ENCODE measurements around the gene B4GALNT2. TPM values are rescaled to one million over a fixed set of nuclear protein-coding genes. Genes with fewer than 3 reads are reported as not detected.

B4GALNT2 gene
- total and polyA plus RNA-seq, 2 donors (not counting 3 experiments of a cell fraction or from before 2014, with no cell fraction given), result 0.11 TPM; not detected in 1

DNA sequence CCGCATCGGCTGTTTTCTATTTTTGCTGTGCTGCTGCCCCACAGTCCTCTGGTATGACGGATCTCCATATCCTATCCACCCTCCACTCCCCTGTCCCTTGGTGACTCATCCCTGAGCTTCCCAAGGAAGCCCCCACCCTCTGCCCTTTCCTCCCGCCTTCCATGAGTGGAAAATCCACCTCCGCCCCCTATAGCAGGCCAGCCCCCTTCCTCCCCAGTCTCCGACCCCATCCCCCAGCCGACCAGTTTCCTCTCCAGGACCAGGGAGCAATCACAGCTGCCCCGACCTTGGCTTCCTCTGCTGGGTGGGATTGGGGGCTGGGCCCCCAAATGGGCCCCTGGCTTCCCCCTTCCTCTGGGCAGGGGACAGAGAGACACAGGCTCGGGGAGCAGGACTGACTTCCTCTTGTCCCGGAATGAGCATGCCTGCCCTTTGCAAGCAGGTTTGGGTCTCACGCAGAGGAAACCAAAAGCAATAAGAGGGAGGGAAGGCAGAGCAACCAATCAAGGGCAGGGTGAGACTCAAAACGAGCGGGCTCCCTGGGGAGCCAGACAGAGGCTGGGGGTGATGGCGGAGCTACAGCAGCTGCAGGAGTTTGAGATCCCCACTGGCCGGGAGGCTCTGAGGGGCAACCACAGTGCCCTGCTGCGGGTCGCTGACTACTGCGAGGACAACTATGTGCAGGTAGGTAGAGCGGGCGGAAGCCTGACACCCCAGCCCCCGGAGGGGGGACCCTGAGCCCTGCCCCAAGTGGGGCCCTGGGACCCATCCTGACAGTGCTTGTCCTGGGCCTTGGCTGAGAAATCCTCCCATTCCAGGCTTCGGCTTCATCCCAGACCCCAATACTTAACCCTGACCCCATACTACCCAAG is 77.8 kb downstream of the B4GALNT2 start, which contains the start of the genes ABI3 and GNGT2:
Gene ABI3, plus strand, starts transcription at position 550 of the 872 bp plus-strand sequence. Its CDS starts 18 bp downstream, at position 568.
Gene GNGT2, minus strand, starts transcription at position 417 of the 872 bp plus-strand sequence. CDS start 3,152 bp downstream, outside the sequence.
- peak within 1 kb of the TSS; percentile 88 for H3K4me2 ChIP-seq (ENCODE audit: insufficient read depth, low read length)
- DNase-seq (ENCODE audit: low read depth, low spot score) (peak; percentile 87), FAIRE-seq (peak; percentile 97)
- no peaks in the 10 kb centered on the region for H3K27me3 ChIP-seq (ENCODE audit: control insufficient read depth in 2 of 2, insufficient read depth in 2 of 2, low read length in 2 of 2)
- peaks cover 62% of the 10 kb centered on the region for H3K4me1 ChIP-seq (ENCODE audit: control insufficient read depth, extremely low read depth, insufficient read depth, low read length)
- intact Hi-C loops (cut with micrococcal nuclease) (loop anchor here (1.0 kb wide), 2 partner anchors 9 to 18 kb away; no protein-coding TSS in a partner anchor), dilution Hi-C loops (cut with MboI; ENCODE audit: extremely low pct_ligation_motif_present, low sequenced_read_pairs) (no loop called here)
- H3K9ac ChIP-seq (replicated peaks; ENCODE audit: extremely low read depth, insufficient read depth, low read length), result peak within 1 kb of the TSS; percentile 54
- H3K79me2 ChIP-seq (ENCODE audit: control insufficient read depth, insufficient read depth, low read length), result peaks cover 44% of the 10 kb centered on the region
- CTCF ChIA-PET, result interaction anchor here (0.7 to 3.1 kb wide), 9 partner anchors 12 to 20 kb away, joined by 3 to 14 read pairs (median 8); no protein-coding TSS in a partner anchor
- H3K9me3 ChIP-seq (replicated peaks; ENCODE audit: control insufficient read depth, insufficient read depth, low read length), result no peaks in the 10 kb centered on the region
- H3K4me3 ChIP-seq (replicated peaks in 1 of 3; ENCODE audit: insufficient read depth in 1 of 3, low read depth in 1 of 3, low read length in 3 of 3), result peak within 1 kb of the TSS; percentile 47 to 74 (median 59)
- no peaks in the 10 kb centered on the region for H4K20me1 ChIP-seq (replicated peaks; ENCODE audit: control insufficient read depth, extremely low read depth, insufficient read depth, low read length)
- TSS peak; percentile 43 for BruUV-seq (replicated peaks)
- H3K36me3 ChIP-seq (ENCODE audit: control insufficient read depth in 2 of 2, extremely low read depth in 1 of 2, insufficient read depth in 2 of 2, low read length in 2 of 2), result no peaks in the 10 kb centered on the region
- TF ChIP-seq POLR2A (IDR thresholded peaks at IDR 0.05; ENCODE audit: low read depth, low read length) (peak; percentile 64), GATA2 (IDR thresholded peaks at IDR 0.05; ENCODE audit: insufficient read depth, insufficient read length, low read depth, low read length) (no peak), POLR2AphosphoS5 (IDR thresholded peaks at IDR 0.05; ENCODE audit: insufficient read depth, low read depth, low read length) (no peak), JUN (IDR thresholded peaks at IDR 0.05; ENCODE audit: borderline replicate concordance, insufficient read depth, insufficient read length, low read depth) (peak; percentile 81), EZH2 (IDR thresholded peaks at IDR 0.05; ENCODE audit: borderline replicate concordance, low read depth, low read length, severe bottlenecking) (no peak), MYC (IDR thresholded peaks at IDR 0.05; ENCODE audit: low read depth, low read length) (no peak), FOS (IDR thresholded peaks at IDR 0.05; ENCODE audit: borderline replicate concordance, insufficient read depth, low read length) (peak; percentile 86)
- TF ChIP-seq, protein P1, sequence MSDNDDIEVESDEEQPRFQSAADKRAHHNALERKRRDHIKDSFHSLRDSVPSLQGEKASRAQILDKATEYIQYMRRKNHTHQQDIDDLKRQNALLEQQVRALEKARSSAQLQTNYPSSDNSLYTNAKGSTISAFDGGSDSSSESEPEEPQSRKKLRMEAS (IDR thresholded peaks at IDR 0.05; ENCODE audit: insufficient read depth, insufficient read length), result no peak
- TF ChIP-seq, protein P2, sequence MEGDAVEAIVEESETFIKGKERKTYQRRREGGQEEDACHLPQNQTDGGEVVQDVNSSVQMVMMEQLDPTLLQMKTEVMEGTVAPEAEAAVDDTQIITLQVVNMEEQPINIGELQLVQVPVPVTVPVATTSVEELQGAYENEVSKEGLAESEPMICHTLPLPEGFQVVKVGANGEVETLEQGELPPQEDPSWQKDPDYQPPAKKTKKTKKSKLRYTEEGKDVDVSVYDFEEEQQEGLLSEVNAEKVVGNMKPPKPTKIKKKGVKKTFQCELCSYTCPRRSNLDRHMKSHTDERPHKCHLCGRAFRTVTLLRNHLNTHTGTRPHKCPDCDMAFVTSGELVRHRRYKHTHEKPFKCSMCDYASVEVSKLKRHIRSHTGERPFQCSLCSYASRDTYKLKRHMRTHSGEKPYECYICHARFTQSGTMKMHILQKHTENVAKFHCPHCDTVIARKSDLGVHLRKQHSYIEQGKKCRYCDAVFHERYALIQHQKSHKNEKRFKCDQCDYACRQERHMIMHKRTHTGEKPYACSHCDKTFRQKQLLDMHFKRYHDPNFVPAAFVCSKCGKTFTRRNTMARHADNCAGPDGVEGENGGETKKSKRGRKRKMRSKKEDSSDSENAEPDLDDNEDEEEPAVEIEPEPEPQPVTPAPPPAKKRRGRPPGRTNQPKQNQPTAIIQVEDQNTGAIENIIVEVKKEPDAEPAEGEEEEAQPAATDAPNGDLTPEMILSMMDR (IDR thresholded peaks at IDR 0.05; ENCODE audit: extremely low read depth in 1 of 2, insufficient read depth in 1 of 2, low read depth in 1 of 2, low read length in 2 of 2), result no peak
- POLR2A ChIA-PET, result interaction anchor here (0.6 kb wide), 1 partner anchor 93 kb away, joined by 6 read pairs; no protein-coding TSS in a partner anchor
- no peaks in the 10 kb centered on the region for H3K9me1 ChIP-seq (replicated peaks; ENCODE audit: control insufficient read depth, extremely low read depth, insufficient read depth, low read length)
- H3K27ac ChIP-seq (ENCODE audit: insufficient read depth, low read depth, low read length), result peak within 1 kb of the TSS; percentile 73
- H2AFZ ChIP-seq (ENCODE audit: low read depth, low read length), result peak within 1 kb of the TSS; percentile 43

Measured in endothelial cell of umbilical vein (primary cell).